ENCODE results near the gene SLC1A2.

DNA sequence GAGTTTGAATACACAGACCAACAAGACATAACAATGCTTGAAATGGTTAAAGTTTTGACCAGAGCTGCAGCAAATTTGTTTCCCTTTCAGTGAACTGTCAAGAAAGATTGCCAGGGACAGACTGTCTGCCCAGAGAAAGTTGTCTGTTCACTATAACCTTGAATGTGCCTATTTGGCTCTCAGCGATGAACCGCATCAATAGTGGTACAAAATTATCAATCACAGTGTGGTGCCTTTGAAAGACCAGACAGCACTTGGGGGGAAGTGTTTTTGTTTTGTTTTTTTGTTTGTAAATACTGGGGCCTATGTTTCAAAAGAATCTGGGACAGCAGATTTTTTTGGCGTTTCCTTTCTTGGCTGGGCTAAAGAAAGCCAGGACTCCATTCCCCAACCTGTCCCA is 157.3 kb downstream of the SLC1A2 start:
- TF ChIP-seq, protein P1, sequence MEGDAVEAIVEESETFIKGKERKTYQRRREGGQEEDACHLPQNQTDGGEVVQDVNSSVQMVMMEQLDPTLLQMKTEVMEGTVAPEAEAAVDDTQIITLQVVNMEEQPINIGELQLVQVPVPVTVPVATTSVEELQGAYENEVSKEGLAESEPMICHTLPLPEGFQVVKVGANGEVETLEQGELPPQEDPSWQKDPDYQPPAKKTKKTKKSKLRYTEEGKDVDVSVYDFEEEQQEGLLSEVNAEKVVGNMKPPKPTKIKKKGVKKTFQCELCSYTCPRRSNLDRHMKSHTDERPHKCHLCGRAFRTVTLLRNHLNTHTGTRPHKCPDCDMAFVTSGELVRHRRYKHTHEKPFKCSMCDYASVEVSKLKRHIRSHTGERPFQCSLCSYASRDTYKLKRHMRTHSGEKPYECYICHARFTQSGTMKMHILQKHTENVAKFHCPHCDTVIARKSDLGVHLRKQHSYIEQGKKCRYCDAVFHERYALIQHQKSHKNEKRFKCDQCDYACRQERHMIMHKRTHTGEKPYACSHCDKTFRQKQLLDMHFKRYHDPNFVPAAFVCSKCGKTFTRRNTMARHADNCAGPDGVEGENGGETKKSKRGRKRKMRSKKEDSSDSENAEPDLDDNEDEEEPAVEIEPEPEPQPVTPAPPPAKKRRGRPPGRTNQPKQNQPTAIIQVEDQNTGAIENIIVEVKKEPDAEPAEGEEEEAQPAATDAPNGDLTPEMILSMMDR (IDR thresholded peaks at IDR 0.05), result no peak
- TF ChIP-seq ZNF671 (CRISPR knock-in tag; IDR thresholded peaks at IDR 0.05), result no peak
